Measurements from ENCODE around the gene ARPC5L.

Gene ARPC5L

DNA sequence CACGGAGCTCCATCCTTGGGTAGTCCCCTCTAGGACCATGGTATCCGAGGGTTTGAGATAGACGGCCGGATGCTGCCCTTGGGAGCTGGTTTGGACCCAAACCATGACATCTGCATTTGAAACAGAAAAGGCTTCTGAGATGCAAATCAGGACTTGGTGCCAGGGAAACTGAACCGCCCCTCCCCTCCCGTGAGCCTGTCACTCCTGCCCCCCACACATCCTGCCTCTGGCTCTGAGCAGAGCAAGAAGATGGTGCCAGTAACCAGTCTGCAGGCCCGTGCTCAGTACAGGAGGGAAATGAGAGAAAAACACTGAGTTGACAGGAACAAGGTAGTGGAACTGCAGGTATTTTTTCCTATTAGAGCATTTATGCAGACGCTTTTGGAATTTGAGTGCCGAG, 18.6 kb downstream of the ARPC5L start:
- DNase-seq: no peak
- in situ Hi-C loops (cut with HindIII; ENCODE audit: low pct_ligation_motif_present, low pct_unique_long_range_greater_than_20kb, low sequenced_read_pairs): no loop called here

DNA sequence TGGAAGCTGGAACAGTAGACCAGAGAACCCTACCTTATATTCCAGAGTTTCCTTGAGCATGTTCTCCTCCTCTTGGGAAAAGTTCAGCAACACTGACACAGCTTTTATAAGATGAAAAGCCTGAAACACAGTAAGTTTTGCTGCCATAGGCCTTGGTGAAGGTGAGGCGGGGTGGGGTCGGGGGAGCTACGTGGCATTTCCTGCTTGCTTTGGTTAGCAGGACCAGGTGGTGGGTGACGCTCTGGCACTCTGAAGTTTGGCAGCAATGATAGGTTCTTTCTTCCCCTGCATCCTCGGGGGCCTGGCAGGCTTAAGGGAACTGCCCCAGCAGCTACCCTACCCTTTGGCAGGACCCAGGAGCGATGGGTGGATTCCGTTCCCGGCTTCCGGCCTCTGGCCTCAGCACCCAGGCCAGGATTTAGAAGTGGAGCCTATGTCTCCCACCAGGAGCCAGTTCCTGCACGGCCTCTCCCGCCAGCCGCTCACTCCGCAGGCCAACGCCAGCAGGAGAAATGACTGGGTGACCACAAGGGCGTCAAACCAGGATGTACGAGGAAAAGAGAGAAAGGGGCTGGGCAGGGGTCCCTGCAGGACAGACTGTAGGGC, 19.3 kb downstream of the ARPC5L start:
- no peak for DNase-seq
- in situ Hi-C loops (cut with HindIII; ENCODE audit: low pct_ligation_motif_present, low pct_unique_long_range_greater_than_20kb, low sequenced_read_pairs): no loop called here

DNA sequence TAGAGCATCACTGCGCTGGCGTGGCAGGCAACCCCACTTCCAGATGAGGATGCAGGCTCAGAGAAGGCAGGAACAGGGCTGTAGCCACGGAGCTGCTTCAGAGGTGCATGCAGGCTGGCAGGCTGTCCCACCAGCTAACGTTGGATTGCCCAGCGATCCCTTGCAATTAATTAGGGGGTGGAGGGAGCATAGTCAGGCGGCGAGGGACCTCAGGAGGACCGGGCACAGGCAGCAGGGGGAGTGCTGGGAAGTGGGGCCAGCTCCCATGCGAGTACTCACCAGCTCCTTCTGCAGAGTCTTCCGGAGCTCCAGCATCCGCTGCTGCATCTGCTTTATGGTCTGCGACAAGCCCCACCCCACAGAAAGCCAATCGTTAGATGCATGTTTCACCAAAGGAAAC, 20.3 kb downstream of the ARPC5L start:
- DNase-seq: no peak
- in situ Hi-C loops (cut with HindIII; ENCODE audit: low pct_ligation_motif_present, low pct_unique_long_range_greater_than_20kb, low sequenced_read_pairs): no loop called here

DNA sequence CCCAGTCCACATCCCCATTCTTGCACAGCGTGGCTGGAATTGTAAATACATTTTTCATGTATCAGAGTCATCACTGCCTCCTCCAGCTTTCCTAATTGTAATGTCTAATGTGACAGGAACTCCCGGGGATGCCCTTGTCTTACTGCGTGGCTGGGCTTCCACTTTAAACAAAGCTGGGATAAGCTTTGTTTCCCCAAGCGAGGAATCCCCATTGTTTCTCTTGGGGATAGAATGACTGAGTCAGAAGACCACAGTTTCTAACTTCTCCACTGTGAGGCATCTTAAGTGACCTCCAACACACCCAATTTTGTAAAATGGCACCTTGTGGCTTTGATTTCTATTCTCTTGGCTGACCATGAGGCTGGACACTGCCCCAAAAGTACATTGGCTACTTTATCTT, 22.4 kb downstream of the ARPC5L start:
- in situ Hi-C loops (cut with HindIII; ENCODE audit: low pct_ligation_motif_present, low pct_unique_long_range_greater_than_20kb, low sequenced_read_pairs): no loop called here
- DNase-seq: no peak

DNA sequence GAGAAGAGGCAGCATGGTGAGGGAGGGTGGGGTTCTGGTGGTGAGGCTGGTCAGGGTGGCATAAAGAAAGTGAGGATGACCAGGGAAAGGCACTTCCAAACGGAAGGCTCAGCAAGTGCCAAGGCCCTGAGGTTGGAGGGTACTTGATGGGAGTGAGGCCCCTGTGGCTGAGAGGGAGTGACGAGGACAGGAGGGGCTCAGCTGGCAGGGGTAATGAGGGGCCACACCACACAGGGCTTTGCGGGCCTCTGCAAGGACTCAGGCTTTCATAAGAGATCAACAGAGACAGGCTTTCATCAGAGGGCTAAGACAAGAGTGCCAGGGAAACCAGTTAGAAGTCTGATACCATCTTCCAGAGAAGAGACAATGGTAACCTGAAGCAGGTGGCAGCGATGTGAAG, 23.6 kb downstream of the ARPC5L start:
- no peak for DNase-seq
- in situ Hi-C loops (cut with HindIII; ENCODE audit: low pct_ligation_motif_present, low pct_unique_long_range_greater_than_20kb, low sequenced_read_pairs): no loop called here

DNA sequence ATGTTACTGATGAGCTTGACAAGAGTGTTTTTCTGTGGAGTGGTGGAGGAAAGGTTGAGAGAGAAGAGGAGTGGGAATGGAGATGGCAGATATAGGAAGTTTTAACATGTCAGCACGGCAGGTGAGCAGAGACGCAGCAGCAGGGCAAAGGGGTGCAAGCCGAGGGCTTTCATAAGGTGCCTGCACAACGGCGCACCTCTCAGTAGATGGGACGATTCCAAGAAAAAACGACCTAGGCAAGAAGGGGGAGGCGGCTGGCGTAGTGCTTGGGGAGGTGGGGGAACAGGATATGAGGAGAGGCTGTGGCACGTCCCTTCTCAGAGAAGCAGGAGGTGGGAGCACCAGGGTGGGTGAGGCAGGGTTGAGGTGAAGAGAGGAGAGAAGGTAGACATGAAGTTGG, 24.5 kb downstream of the ARPC5L start:
- in situ Hi-C loops (cut with HindIII; ENCODE audit: low pct_ligation_motif_present, low pct_unique_long_range_greater_than_20kb, low sequenced_read_pairs): no loop called here
- DNase-seq: no peak

DNA sequence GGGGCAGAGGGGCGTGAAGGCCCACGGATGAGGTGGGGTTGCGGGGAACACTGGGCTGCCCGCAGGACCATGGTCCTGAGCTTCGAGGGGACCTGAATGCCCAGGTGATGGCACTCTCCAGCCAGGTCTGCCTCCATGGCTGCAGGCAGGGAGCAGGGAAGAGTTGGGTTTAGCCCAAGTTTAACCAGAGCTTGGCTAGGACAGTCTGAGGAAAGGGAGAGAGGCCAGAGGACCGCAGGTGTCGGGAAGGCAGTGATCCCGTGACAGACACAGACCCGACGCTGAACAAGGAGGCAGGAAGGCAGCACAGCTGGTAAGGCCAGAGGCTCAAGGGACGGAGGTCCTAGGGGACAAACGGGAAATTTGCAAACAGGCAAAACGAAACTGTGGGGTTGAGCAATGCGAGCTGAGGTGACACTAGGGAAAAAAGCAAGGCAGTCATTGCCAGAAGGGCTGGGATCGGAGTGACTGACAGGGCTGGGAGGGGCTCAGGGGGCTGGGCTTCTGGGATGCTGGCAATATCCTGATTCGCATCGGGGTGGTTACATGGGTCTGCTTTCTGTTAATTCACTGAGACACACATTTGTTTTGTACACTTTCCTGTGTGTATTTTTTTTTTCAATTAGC, 25.0 kb downstream of the ARPC5L start:
- in situ Hi-C loops (cut with HindIII; ENCODE audit: low pct_ligation_motif_present, low pct_unique_long_range_greater_than_20kb, low sequenced_read_pairs): no loop called here

DNA sequence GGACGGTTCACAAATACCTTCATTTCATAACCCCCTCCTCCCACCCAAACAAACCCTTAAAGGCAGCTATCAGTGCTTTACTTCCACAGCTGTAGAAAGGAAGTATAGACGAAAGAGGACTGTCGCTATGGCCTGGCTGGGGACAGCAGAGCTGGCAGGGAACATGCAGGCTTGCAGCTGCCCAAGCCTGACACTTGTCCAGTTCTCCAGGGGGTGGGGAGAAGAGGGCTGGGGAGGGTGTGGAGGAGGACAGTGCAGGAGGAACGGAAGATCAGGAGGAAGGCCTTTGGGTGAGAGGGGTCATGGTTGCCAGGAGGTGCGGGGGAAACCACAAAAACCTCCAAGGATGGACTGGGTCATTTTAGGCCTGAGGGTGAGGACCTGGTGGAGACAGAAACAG, 25.9 kb downstream of the ARPC5L start:
- in situ Hi-C loops (cut with HindIII; ENCODE audit: low pct_ligation_motif_present, low pct_unique_long_range_greater_than_20kb, low sequenced_read_pairs): no loop called here
- DNase-seq: no peak

More for the DNA sequence above, 25.0 kb downstream of the ARPC5L start:
- no peak for DNase-seq

DNA sequence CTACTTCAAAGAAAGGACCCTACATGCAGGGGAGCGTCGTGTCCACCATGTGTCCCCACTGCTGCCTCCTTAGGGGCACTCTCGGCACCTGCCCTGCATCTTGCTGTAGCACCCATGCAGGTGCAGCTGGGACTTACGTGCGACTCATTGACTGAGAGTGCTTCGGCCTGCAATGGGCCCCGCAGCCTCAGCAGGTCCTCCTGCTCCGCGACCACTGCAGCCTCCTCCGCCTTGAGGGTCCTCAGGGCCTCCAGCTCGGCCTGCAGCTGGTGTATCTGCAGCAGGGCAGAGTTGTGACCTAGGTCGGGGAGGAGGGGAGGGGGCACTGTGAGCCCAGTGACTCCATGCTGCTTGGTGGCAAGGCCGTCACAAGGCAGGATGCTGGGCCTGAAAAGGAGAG, 27.1 kb downstream of the ARPC5L start:
- DNase-seq: no peak
- in situ Hi-C loops (cut with HindIII; ENCODE audit: low pct_ligation_motif_present, low pct_unique_long_range_greater_than_20kb, low sequenced_read_pairs): no loop called here

DNA sequence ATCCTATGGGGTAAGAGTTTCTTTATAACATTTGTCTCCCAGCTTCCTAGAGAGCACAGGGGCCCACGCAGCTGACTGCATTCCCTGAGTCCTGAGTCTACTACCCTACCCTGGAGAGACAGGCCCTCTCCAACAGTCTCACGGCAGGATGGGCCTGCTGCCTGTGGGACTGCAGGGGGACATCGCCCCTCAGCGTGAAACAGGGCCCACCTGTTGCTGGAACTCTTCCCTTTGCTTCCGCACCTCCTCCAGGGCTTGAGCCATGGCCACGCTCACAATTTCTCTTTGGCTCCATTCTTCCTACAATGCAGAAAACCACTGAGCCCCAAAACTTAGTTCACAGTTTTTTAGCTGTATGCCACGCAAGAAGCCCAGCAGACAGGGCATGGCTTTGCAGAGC, 28.2 kb downstream of the ARPC5L start:
- no peak for DNase-seq
- in situ Hi-C loops (cut with HindIII; ENCODE audit: low pct_ligation_motif_present, low pct_unique_long_range_greater_than_20kb, low sequenced_read_pairs): no loop called here

DNA sequence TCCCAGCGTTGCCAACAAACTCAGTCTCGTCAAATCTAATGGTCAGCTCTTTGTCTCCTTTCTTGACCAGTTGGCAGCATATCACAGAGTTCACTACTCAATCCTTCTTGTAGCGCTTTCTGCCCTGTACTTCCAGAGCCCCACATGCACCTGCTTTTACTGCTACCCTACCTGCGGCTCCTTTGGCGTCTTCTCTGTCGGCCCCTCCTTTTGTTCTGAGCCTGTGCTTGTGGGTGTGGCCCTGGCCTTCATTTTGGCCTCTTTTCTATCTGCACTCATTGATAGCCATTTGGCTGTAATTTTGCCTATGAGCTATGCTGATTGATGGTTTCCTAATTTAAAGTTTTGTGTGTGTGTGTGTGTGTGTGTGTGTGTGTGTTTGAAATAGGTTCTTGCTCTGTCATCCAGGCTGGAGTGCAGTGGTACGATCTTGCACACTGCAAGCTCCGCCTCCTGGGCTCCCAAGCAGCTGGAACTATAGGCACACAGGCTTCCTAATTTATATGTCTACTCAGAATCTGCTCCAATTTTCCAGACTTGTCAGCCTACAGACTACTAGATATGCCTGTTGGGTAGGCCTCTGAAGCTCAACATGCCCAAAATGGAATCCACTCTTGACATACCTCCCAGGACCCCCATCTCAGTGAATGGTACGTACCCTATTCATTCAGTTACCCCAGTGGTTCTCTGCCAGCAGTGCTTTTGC, 32.3 kb downstream of the ARPC5L start:
- in situ Hi-C loops (cut with HindIII; ENCODE audit: low pct_ligation_motif_present, low pct_unique_long_range_greater_than_20kb, low sequenced_read_pairs): no loop called here
- no peak for DNase-seq

DNA sequence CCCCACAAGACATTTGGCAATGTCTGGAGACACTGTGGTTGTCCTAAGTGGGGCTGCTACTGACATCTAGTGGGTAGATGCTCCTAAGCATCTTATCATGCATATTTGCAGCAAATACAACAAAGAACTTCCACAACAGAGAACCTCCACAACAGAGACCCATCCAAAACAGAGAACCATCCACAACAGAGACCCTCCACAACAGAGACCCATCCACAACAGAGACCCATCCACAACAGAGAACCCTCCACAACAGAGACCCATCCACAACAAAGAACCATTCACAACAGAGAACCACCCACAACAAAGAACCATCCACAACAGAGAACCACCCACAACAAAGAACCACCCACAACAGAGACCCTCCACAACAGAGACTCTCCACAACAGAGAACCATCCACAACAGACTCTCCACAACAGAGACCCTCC, 32.8 kb downstream of the ARPC5L start:
- DNase-seq: peak; percentile 38
- in situ Hi-C loops (cut with HindIII; ENCODE audit: low pct_ligation_motif_present, low pct_unique_long_range_greater_than_20kb, low sequenced_read_pairs): no loop called here

DNA sequence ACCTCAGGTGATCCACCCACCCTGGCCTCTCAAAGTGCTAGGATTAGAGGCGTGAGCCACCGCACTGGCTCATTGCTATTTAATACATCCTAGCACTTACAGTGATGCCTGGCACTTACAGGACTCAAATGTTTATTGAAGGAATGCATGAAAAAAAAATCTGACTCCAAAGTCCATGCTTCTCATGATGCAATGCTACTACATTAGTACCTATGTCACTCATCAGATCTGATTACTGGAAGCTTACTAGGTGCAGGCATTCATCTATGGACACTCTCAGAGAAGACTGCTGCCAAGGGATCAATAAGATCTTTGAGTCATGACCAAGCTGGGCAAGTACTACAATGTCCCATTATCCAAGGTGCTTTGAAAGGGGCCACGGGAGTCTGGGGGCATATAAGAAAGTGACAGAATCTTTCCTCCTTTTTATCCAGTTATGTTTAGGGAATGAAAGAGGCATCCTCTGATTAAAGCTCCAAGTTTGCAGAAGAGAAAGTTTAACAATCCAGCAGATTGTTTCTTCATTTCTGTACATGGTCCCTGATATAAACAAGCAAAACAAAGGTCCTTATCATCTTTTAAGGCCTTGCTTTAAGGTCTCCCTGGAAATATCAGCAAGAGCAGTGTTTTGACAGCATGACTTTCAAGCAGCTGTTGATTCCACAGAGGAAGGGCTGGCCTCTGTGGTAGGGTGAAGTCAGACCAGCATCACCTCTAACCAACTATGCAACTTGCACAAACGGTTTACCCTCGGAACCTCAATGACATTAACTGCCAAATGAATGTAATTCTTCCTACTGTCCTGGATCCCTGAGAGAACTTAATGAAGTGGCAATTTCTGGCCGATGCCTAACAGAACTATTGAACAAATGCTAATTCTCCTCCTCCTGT, 35.9 kb downstream of the ARPC5L start:
- no peak for DNase-seq
- in situ Hi-C loops (cut with HindIII; ENCODE audit: low pct_ligation_motif_present, low pct_unique_long_range_greater_than_20kb, low sequenced_read_pairs): no loop called here

DNA sequence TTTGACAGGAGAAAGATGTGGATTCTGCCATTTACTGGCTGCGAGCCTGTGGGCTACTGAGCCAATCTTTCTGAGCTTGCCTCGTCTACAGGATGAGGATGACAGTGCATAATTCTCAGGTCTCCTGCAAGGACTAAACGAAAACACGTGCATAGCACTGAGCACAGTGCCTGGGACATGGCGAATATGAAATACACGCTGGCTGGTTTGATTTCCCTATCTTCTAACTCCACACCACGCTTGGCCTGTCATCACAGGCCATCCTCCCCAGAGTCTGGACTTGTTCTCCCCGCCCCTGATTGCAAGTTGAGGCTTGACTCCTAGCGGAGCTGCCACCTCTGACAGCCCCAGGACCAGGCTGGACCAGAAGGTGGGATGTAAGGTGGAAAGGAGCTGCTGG, 37.9 kb downstream of the ARPC5L start:
- in situ Hi-C loops (cut with HindIII; ENCODE audit: low pct_ligation_motif_present, low pct_unique_long_range_greater_than_20kb, low sequenced_read_pairs): no loop called here
- no peak for DNase-seq

DNA sequence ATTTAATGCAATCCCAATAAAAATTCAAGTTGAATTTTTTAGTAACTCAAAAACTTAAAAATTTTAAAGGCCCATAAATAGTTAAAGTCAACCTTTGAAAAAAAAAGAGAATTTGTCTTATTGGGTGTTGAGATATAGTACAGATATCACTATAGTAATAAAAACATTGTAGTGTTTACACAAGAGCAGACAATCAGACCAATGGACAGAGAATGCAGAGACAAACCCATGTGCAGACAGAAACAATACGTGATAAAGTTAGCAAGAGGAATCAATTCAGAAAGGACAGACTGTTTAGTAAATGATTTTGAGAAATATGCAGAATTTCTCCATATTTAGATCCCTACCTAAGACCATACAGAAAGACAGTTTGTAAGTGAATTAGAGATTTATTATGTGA, 45.0 kb downstream of the ARPC5L start:
- in situ Hi-C loops (cut with HindIII; ENCODE audit: low pct_ligation_motif_present, low pct_unique_long_range_greater_than_20kb, low sequenced_read_pairs): no loop called here
- no peak for DNase-seq

DNA sequence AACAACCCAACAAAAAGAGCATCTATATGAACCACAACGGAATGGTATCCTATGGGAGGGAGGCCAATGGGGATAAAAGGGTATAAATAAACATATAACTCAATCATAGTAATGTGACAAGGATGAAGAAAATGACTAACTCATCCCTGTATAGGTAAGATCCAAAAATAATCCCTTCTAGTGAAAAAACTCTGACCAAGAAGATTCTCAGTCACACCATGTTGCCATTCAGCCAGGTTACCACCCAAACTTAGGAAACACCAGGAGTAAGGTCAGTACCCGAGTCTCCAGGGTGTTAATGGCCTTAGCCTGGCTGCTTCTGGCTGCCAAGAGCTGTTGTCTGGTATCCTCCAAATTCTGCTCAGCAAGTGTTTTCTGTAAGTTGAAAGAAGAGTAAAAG, 46.2 kb downstream of the ARPC5L start:
- no peak for DNase-seq
- in situ Hi-C loops (cut with HindIII; ENCODE audit: low pct_ligation_motif_present, low pct_unique_long_range_greater_than_20kb, low sequenced_read_pairs): no loop called here

DNA sequence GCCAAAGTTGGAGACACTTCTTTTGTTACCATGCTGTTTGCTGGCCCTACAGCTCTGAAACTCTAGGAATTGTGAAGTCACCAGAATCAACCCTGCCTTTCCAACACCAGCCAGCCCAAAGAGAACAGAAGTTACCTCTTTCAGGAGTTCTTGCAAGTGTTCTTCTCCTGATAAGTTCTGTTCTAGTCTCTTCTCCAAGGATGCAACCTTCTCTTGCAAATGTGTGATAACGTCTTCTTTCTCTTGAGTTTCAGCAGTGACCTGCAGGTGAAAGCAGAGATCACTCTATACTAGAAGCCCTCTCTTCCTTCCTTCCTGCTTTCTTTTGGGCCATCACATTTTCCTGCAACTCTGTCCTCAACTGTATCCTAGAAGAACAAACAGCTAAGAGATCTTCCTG, 49.8 kb downstream of the ARPC5L start:
- no peak for DNase-seq
- in situ Hi-C loops (cut with HindIII; ENCODE audit: low pct_ligation_motif_present, low pct_unique_long_range_greater_than_20kb, low sequenced_read_pairs): no loop called here

DNA sequence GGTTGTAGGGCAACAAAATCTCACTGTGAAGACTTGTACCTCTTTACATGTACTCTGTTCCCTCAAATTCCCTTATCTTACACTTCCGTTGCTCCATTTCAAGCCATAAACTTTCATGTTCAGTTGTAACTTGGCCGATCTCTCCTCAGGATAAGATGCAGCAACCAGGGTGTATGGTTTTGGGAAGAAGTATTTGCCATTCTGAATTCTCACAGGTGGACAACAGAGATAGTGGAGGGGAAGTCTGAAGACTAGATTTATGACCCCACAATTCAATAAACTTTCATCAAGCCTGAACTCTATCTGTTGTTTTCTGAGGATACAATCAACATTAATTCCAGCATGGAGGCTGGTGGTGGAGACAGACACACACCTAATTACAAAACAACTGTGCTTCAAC, 51.4 kb downstream of the ARPC5L start:
- in situ Hi-C loops (cut with HindIII; ENCODE audit: low pct_ligation_motif_present, low pct_unique_long_range_greater_than_20kb, low sequenced_read_pairs): no loop called here

DNA sequence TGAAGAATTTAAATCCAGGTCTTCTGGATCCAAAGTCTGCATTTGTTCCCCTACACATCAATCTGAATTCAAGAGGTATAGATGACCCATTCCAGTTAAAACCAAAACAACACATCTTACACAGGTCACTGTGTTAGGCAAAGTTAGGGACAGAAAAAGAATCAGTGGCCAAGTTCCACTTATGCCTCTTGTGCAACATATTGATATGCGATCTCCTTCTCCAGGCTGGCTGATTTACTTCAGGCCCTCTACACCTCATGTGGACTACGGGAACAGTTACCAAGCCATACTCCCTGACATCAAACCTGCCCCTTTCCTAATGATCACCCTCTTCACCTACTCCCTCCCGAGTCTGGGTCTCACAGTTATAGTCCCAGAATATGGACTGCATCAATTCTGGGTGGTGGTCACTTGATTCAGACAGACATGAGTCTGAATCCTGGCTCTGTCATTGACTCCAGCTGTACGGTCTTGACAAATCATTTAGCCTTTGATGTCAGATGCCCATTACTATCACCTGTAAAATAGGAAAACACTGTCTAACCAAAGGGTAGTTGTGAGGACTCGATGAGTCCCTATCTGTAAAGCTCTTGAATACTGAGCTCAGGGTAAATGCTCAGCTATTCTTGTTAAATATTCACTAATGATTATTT, 52.9 kb downstream of the ARPC5L start:
- no peak for DNase-seq
- in situ Hi-C loops (cut with HindIII; ENCODE audit: low pct_ligation_motif_present, low pct_unique_long_range_greater_than_20kb, low sequenced_read_pairs): no loop called here

More for the DNA sequence above, 51.4 kb downstream of the ARPC5L start:
- DNase-seq: no peak

All from ACHN (cell line).